Measurements from ENCODE around the gene NCOA5.
A peak's percentile ranks its signal among the peaks of the same experiment; 100 is the strongest.

Gene NCOA5

DNA sequence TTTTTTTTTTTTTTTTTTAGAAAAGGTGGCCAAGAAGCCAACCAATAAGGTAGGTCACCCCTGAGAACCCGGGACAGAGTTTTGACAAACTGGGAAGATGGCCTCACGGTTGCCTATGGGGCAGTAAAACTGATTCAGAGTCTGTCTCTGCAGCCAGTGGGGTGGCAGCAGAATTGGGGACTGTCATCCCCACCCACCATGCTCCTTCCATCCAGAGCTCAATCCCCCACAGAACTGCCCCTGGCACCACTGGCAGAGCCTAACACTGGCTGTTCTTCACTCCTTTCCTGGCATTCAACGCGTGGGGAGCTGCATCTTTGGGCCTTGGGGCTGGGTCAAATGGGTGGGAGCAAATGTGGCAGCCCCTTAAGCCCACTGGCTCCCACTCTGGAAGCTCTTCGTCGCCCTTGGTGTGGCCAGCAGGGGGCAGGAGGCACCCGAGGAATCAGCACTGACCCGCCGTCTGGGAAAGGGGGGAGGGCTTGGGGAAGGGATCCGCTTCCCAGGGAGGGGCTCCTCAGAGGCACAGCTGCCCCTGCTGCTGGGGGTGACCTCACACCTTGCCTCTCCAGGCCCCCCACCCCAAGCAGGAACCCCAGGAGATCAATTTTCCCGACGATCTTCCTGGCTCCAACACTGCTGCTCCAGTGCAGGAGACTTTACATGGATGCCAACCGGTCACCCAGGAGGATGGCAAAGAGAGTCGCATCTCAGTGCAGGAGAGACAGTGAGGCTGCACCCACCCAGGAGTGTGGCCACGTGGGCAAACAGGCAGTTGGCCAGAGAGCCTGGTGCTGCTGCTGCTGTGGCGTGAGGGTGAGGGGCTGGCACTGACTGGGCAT lies 38.8 kb upstream of the NCOA5 start:
- Histone ChIP-seq H3K9me3 (ENCODE audit: control insufficient read depth, insufficient read depth, low read depth, low read length) (no peaks in the 10 kb centered on the region), H3K4me1 (ENCODE audit: control insufficient read depth, insufficient read depth, low read length) (no peaks in the 10 kb centered on the region), H3K4me3 (ENCODE audit: low read depth, low read length) (no peak overlapping the region), H3K36me3 (ENCODE audit: control insufficient read depth in 2 of 2, insufficient read depth in 1 of 2, low read length in 2 of 2) (no peaks in the 10 kb centered on the region), H3K27ac (ENCODE audit: extremely low read depth, low read depth, low read length) (no peak overlapping the region)
- TF ChIP-seq ZNF660 (tag by site-specific recombination; IDR thresholded peaks at IDR 0.05) (no peak), ZNF473 (tag by site-specific recombination; IDR thresholded peaks at IDR 0.05) (no peak), ZNF654 (tag by site-specific recombination; IDR thresholded peaks at IDR 0.05; ENCODE audit: low read depth) (peak; percentile 60), ZIC2 (tag by site-specific recombination; IDR thresholded peaks at IDR 0.05) (peak; percentile 64), EGR2 (tag by site-specific recombination; IDR thresholded peaks at IDR 0.05; ENCODE audit: low read depth) (0 out of 2 replicates have a peak, but pooled peaks have one; percentile 22), ZNF341 (tag by site-specific recombination; IDR thresholded peaks at IDR 0.05; ENCODE audit: low read depth) (peak; percentile 94), ZNF747 (tag by site-specific recombination; IDR thresholded peaks at IDR 0.05) (no peak), ZFHX2 (tag by site-specific recombination; conservative IDR thresholded peaks at IDR 0.05) (peak; percentile 34), KLF16 (tag by site-specific recombination; IDR thresholded peaks at IDR 0.05) (0 out of 2 replicates have a peak, but pooled peaks have one; percentile 20), ZNF175 (tag by site-specific recombination; IDR thresholded peaks at IDR 0.05) (no peak), IKZF3 (tag by site-specific recombination; IDR thresholded peaks at IDR 0.05) (peak; percentile 47; the same call in 1 of the 2 replicates), SP7 (tag by site-specific recombination; IDR thresholded peaks at IDR 0.05) (0 out of 2 replicates have a peak, but pooled peaks have one; percentile 20), GLIS2 (tag by site-specific recombination; IDR thresholded peaks at IDR 0.05) (peak; percentile 42; the same call in 1 of the 2 replicates), ZNF2 (tag by site-specific recombination; IDR thresholded peaks at IDR 0.05) (0 out of 2 replicates have a peak, but pooled peaks have one; percentile 16), GLIS1 (tag by site-specific recombination; IDR thresholded peaks at IDR 0.05) (peak; percentile 88)
- TF ChIP-seq, protein P1, sequence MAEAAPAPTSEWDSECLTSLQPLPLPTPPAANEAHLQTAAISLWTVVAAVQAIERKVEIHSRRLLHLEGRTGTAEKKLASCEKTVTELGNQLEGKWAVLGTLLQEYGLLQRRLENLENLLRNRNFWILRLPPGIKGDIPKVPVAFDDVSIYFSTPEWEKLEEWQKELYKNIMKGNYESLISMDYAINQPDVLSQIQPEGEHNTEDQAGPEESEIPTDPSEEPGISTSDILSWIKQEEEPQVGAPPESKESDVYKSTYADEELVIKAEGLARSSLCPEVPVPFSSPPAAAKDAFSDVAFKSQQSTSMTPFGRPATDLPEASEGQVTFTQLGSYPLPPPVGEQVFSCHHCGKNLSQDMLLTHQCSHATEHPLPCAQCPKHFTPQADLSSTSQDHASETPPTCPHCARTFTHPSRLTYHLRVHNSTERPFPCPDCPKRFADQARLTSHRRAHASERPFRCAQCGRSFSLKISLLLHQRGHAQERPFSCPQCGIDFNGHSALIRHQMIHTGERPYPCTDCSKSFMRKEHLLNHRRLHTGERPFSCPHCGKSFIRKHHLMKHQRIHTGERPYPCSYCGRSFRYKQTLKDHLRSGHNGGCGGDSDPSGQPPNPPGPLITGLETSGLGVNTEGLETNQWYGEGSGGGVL (tag by site-specific recombination; IDR thresholded peaks at IDR 0.05), result peak; percentile 38; the same call in 1 of the 2 replicates
- TF ChIP-seq, protein P2, sequence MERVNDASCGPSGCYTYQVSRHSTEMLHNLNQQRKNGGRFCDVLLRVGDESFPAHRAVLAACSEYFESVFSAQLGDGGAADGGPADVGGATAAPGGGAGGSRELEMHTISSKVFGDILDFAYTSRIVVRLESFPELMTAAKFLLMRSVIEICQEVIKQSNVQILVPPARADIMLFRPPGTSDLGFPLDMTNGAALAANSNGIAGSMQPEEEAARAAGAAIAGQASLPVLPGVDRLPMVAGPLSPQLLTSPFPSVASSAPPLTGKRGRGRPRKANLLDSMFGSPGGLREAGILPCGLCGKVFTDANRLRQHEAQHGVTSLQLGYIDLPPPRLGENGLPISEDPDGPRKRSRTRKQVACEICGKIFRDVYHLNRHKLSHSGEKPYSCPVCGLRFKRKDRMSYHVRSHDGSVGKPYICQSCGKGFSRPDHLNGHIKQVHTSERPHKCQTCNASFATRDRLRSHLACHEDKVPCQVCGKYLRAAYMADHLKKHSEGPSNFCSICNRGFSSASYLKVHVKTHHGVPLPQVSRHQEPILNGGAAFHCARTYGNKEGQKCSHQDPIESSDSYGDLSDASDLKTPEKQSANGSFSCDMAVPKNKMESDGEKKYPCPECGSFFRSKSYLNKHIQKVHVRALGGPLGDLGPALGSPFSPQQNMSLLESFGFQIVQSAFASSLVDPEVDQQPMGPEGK (tag by site-specific recombination; IDR thresholded peaks at IDR 0.05), result peak; percentile 28; the same call in 1 of the 2 replicates
- TF ChIP-seq, protein P3, sequence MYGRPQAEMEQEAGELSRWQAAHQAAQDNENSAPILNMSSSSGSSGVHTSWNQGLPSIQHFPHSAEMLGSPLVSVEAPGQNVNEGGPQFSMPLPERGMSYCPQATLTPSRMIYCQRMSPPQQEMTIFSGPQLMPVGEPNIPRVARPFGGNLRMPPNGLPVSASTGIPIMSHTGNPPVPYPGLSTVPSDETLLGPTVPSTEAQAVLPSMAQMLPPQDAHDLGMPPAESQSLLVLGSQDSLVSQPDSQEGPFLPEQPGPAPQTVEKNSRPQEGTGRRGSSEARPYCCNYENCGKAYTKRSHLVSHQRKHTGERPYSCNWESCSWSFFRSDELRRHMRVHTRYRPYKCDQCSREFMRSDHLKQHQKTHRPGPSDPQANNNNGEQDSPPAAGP (tag by site-specific recombination; IDR thresholded peaks at IDR 0.05), result peak; percentile 47; the same call in 1 of the 2 replicates
- TF ChIP-seq, protein P4, sequence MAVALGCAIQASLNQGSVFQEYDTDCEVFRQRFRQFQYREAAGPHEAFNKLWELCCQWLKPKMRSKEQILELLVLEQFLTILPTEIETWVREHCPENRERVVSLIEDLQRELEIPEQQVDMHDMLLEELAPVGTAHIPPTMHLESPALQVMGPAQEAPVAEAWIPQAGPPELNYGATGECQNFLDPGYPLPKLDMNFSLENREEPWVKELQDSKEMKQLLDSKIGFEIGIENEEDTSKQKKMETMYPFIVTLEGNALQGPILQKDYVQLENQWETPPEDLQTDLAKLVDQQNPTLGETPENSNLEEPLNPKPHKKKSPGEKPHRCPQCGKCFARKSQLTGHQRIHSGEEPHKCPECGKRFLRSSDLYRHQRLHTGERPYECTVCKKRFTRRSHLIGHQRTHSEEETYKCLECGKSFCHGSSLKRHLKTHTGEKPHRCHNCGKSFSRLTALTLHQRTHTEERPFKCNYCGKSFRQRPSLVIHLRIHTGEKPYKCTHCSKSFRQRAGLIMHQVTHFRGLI (tag by site-specific recombination; IDR thresholded peaks at IDR 0.05), result no peak
- TF ChIP-seq, protein P5, sequence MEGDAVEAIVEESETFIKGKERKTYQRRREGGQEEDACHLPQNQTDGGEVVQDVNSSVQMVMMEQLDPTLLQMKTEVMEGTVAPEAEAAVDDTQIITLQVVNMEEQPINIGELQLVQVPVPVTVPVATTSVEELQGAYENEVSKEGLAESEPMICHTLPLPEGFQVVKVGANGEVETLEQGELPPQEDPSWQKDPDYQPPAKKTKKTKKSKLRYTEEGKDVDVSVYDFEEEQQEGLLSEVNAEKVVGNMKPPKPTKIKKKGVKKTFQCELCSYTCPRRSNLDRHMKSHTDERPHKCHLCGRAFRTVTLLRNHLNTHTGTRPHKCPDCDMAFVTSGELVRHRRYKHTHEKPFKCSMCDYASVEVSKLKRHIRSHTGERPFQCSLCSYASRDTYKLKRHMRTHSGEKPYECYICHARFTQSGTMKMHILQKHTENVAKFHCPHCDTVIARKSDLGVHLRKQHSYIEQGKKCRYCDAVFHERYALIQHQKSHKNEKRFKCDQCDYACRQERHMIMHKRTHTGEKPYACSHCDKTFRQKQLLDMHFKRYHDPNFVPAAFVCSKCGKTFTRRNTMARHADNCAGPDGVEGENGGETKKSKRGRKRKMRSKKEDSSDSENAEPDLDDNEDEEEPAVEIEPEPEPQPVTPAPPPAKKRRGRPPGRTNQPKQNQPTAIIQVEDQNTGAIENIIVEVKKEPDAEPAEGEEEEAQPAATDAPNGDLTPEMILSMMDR (tag by site-specific recombination; IDR thresholded peaks at IDR 0.05), result peak; percentile 75
- TF ChIP-seq, protein P6, sequence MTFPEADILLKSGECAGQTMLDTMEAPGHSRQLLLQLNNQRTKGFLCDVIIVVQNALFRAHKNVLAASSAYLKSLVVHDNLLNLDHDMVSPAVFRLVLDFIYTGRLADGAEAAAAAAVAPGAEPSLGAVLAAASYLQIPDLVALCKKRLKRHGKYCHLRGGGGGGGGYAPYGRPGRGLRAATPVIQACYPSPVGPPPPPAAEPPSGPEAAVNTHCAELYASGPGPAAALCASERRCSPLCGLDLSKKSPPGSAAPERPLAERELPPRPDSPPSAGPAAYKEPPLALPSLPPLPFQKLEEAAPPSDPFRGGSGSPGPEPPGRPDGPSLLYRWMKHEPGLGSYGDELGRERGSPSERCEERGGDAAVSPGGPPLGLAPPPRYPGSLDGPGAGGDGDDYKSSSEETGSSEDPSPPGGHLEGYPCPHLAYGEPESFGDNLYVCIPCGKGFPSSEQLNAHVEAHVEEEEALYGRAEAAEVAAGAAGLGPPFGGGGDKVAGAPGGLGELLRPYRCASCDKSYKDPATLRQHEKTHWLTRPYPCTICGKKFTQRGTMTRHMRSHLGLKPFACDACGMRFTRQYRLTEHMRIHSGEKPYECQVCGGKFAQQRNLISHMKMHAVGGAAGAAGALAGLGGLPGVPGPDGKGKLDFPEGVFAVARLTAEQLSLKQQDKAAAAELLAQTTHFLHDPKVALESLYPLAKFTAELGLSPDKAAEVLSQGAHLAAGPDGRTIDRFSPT (tag by site-specific recombination; IDR thresholded peaks at IDR 0.05), result peak; percentile 43; the same call in 1 of the 2 replicates
- ChIA-PET POLR2A (no interaction called here), CTCF (interaction anchor here (0.5 to 4.1 kb wide), 32 partner anchors 8 to 309 kb away, joined by 3 to 45 read pairs (median 4); partner anchors contain the start of gene CD40)

Data from HEK293 (cell line).